Stimulated activated CD8-positive, alpha-beta memory T cell treated with anti-CD3 and anti-CD28 coated beads, Interleukin-2, amount 100 ng/mL, for 1 hour (primary cell): ENCODE data around the gene ARMC3.
"Not testable (repeated sequence)": the region's sequence is repeated elsewhere in the genome, so short reads cannot be mapped to it uniquely, and the experiment has no call there.

ENCODE experiments used
- DNase-seq, 2 donors: peaks; one replicate each; pipeline ENCODE4 v3.0.0-alpha.2; 2020; ENCODE audit warnings: low read depth in 2 of 2

ARMC3 gene

GRCh38 chr10:22929053-22929452 lies 1.2 kb downstream of the ARMC3 start:
- not testable (repeated sequence) for DNase-seq

- no peak for DNase-seq
Measured at GRCh38 chr10:22931948-22932347, 4.1 kb downstream of the ARMC3 start.

- DNase-seq: no peak
Measured at GRCh38 chr10:22932626-22933370, 4.9 kb downstream of the ARMC3 start.

- DNase-seq: no peak
Measured at GRCh38 chr10:22934726-22935125, 6.9 kb downstream of the ARMC3 start.

GRCh38 chr10:22942437-22942836 lies 14.6 kb downstream of the ARMC3 start:
- DNase-seq: no peak

- no peak for DNase-seq
Measured at GRCh38 chr10:22945934-22946673, 18.3 kb downstream of the ARMC3 start.

GRCh38 chr10:22954970-22955369 lies 27.1 kb downstream of the ARMC3 start:
- no peak for DNase-seq

GRCh38 chr10:22958338-22958737 lies 30.5 kb downstream of the ARMC3 start:
- DNase-seq: no peak

GRCh38 chr10:22959292-22959691 lies 31.4 kb downstream of the ARMC3 start:
- no peak for DNase-seq

GRCh38 chr10:22959950-22960349 lies 32.1 kb downstream of the ARMC3 start:
- no peak for DNase-seq

GRCh38 chr10:22962817-22963216 lies 35.0 kb downstream of the ARMC3 start:
- DNase-seq: no peak

- no peak for DNase-seq
Measured at GRCh38 chr10:22969704-22970103, 41.9 kb downstream of the ARMC3 start.

GRCh38 chr10:22976534-22976933 lies 48.7 kb downstream of the ARMC3 start:
- DNase-seq: no peak

GRCh38 chr10:22977751-22978150 lies 49.9 kb downstream of the ARMC3 start:
- no peak for DNase-seq

GRCh38 chr10:22978287-22978686 lies 50.4 kb downstream of the ARMC3 start:
- no peak for DNase-seq

- no peak for DNase-seq
Measured at GRCh38 chr10:22978918-22979317, 51.1 kb downstream of the ARMC3 start.

- no peak for DNase-seq
Measured at GRCh38 chr10:22980822-22981221, 53.0 kb downstream of the ARMC3 start.

- DNase-seq: no peak
Measured at GRCh38 chr10:22984066-22984465, 56.2 kb downstream of the ARMC3 start.

GRCh38 chr10:22986771-22987542 lies 59.1 kb downstream of the ARMC3 start:
- DNase-seq: no peak

GRCh38 chr10:22988581-22989360 lies 60.9 kb downstream of the ARMC3 start:
- peak; percentile 41 to 56 for DNase-seq

- no peak for DNase-seq
Measured at GRCh38 chr10:22990443-22990842, 62.6 kb downstream of the ARMC3 start.

GRCh38 chr10:22992075-22992474 lies 64.2 kb downstream of the ARMC3 start:
- no peak for DNase-seq
